ENCODE measurements around the gene OPCML.

- TF ChIP-seq CTCF (IDR thresholded peaks at IDR 0.05) (no peak), POLR2A (IDR thresholded peaks at IDR 0.05) (no peak)
Measured at GRCh38 chr11:133501643-133502539, 30.4 kb downstream of the OPCML start.
